Panc1 (cell line): ENCODE measurements around the gene UBE2G1.

Source experiments
- POLR2AphosphoS5 ChIP-seq: IDR thresholded peaks from 2 replicates; pipeline ENCODE4 v1.6.1; 2012; ENCODE audit warnings: mild to moderate bottlenecking, low read depth, low read length, moderate library complexity
- SIN3A ChIP-seq: IDR thresholded peaks from 2 replicates; pipeline ENCODE4 v1.6.1; 2012; ENCODE audit warnings: low read depth, mild to moderate bottlenecking, low read length, moderate library complexity, borderline replicate concordance; ENCODE audit not compliant: insufficient read depth
- TF ChIP-seq, protein P1 (sequence below): fragments of 450-650 bp; IDR thresholded peaks from 2 replicates; pipeline ENCODE4 v1.5.1; 2017; ENCODE audit warnings: mild to moderate bottlenecking
- TF ChIP-seq, protein P2 (sequence below), 2 experiments: IDR thresholded peaks; 2 replicates each; pipeline ENCODE4 v1.6.1; 2011 to 2012; ENCODE audit warnings: low read depth in 2 of 2, control low read depth in 1 of 2, low read length in 1 of 2, mild to moderate bottlenecking in 1 of 2, moderate library complexity in 1 of 2; ENCODE audit not compliant: insufficient read depth in 1 of 2

DNA sequence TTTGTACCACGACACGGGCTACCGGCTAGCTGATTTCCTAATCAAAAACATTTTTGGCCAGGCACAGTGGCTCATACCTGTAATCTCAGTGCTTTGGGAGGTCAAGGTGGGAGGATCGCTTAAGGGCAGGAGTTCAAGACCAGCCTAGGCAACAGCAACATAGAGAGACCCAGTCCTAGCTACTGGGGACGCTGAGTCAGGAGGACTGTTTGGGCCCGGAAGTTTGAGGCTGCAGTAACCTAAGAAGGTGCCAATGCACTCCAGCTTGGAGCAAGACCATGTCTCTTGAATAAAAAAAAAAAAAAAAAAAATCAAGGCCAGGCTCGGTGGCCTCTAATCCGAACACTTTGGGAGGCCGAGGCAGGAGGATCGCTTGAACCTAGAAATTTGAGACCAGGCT, 49.8 kb downstream of the UBE2G1 start:
- TF ChIP-seq, protein P1, sequence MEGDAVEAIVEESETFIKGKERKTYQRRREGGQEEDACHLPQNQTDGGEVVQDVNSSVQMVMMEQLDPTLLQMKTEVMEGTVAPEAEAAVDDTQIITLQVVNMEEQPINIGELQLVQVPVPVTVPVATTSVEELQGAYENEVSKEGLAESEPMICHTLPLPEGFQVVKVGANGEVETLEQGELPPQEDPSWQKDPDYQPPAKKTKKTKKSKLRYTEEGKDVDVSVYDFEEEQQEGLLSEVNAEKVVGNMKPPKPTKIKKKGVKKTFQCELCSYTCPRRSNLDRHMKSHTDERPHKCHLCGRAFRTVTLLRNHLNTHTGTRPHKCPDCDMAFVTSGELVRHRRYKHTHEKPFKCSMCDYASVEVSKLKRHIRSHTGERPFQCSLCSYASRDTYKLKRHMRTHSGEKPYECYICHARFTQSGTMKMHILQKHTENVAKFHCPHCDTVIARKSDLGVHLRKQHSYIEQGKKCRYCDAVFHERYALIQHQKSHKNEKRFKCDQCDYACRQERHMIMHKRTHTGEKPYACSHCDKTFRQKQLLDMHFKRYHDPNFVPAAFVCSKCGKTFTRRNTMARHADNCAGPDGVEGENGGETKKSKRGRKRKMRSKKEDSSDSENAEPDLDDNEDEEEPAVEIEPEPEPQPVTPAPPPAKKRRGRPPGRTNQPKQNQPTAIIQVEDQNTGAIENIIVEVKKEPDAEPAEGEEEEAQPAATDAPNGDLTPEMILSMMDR = no peak
- no peak for TF ChIP-seq POLR2AphosphoS5
- TF ChIP-seq, protein P2, sequence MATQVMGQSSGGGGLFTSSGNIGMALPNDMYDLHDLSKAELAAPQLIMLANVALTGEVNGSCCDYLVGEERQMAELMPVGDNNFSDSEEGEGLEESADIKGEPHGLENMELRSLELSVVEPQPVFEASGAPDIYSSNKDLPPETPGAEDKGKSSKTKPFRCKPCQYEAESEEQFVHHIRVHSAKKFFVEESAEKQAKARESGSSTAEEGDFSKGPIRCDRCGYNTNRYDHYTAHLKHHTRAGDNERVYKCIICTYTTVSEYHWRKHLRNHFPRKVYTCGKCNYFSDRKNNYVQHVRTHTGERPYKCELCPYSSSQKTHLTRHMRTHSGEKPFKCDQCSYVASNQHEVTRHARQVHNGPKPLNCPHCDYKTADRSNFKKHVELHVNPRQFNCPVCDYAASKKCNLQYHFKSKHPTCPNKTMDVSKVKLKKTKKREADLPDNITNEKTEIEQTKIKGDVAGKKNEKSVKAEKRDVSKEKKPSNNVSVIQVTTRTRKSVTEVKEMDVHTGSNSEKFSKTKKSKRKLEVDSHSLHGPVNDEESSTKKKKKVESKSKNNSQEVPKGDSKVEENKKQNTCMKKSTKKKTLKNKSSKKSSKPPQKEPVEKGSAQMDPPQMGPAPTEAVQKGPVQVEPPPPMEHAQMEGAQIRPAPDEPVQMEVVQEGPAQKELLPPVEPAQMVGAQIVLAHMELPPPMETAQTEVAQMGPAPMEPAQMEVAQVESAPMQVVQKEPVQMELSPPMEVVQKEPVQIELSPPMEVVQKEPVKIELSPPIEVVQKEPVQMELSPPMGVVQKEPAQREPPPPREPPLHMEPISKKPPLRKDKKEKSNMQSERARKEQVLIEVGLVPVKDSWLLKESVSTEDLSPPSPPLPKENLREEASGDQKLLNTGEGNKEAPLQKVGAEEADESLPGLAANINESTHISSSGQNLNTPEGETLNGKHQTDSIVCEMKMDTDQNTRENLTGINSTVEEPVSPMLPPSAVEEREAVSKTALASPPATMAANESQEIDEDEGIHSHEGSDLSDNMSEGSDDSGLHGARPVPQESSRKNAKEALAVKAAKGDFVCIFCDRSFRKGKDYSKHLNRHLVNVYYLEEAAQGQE (IDR thresholded peaks at IDR 0.05; ENCODE audit: insufficient read depth in 1 of 2, low read depth in 2 of 2, low read length in 1 of 2) = no peak
- no peak for TF ChIP-seq SIN3A
